MM.1S (cell line): ENCODE data around the gene DIS3L2.

Experiments used
- CTCF ChIP-seq: fragments of 300-600 bp; sonication (generic); IDR thresholded peaks from 2 replicates; pipeline ENCODE4 v1.5.1; 2016; ENCODE audit warnings: antibody characterized with exemption, low read length, mixed read lengths
- EZH2 ChIP-seq: fragments of 300-600 bp; sonication (generic); optimal IDR thresholded peaks from 2 replicates; pipeline ENCODE3; 2017; ENCODE audit warnings: low read depth, mild to moderate bottlenecking, antibody characterized with exemption, low read length, mixed read lengths
- EZH2phosphoT487 ChIP-seq: fragments of 300-600 bp; sonication (generic); IDR thresholded peaks from 2 replicates; pipeline ENCODE4 v1.6.1; 2018; ENCODE audit warnings: antibody characterized with exemption, low read length

GRCh38 chr2:232349946-232350635, 388.6 kb downstream of the DIS3L2 start:
- TF ChIP-seq CTCF (no peak), EZH2phosphoT487 (no peak), EZH2 (no peak)
